Neural crest cell (in vitro differentiated cells): ENCODE measurements around the gene ERC2. TPM values are rescaled to one million over a fixed set of nuclear protein-coding genes. Genes with fewer than 3 reads are reported as not detected.

ENCODE experiments used
- DNase-seq: peaks from one replicate; pipeline ENCODE4 v3.0.0; 2021; ENCODE audit warnings: low read depth, mixed read lengths, low spot score
- H3K27ac Mint-ChIP-seq: one replicate; pipeline ENCODE4 v1.8.0; 2021; ENCODE audit warnings: mild to moderate bottlenecking, mixed read lengths; ENCODE audit not compliant: unreplicated experiment
- H3K27me3 Mint-ChIP-seq: 2 replicates; pipeline ENCODE4 v1.8.0; 2021; ENCODE audit warnings: low read depth, mild to moderate bottlenecking, mixed read lengths
- H3K36me3 Mint-ChIP-seq: 2 replicates; pipeline ENCODE4 v1.8.0; 2021; ENCODE audit warnings: low read depth, mild to moderate bottlenecking, mixed read lengths
- H3K4me1 Mint-ChIP-seq: 2 replicates; pipeline ENCODE4 v1.8.0; 2021; ENCODE audit warnings: mixed read lengths
- H3K4me3 Mint-ChIP-seq: one replicate; pipeline ENCODE4 v1.8.0; 2021; ENCODE audit warnings: mild to moderate bottlenecking, mixed read lengths
- H3K9me3 Mint-ChIP-seq: 2 replicates; pipeline ENCODE4 v1.8.0; 2021; ENCODE audit warnings: mixed read lengths
- total RNA-seq: library from RNA; stranded (reverse); gene quantifications from 2 replicates; pipeline ENCODE4 v1.2.1, GENCODE V29; 2021
- TF ChIP-seq, protein P1 (sequence below): fragments of 200-600 bp; sonication (generic); conservative IDR thresholded peaks from 2 replicates; pipeline ENCODE4 v1.5.0; 2021; ENCODE audit warnings: antibody characterized with exemption, mild to moderate bottlenecking

ERC2 gene
- total RNA-seq, 1 donor from 2014 or later: 13.5 TPM

DNA sequence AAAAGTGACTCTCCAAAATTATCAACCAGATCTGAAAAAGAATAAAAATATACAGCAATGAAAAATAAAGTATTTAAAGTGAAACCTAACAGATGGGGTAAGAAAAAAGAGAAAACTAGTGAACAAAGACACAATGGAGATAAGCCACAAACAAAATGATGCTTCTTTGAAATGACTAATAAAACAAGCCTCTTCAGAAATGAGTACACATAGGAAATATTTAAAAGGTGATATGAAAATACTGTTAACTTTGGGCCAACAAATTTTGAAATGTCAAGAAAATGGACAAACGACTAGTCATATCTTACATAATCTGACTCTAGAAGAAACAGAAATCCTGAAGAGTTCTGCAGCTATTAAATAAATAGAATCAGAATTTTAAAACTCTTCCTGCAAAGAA, 164.2 kb downstream of the ERC2 start:
- Mint-ChIP-seq H3K27me3 (no peaks in the 10 kb centered on the region), H3K4me1 (peaks cover 11% of the 10 kb centered on the region), H3K9me3 (no peaks in the 10 kb centered on the region), H3K27ac (no peak overlapping the region), H3K4me3 (no peak overlapping the region), H3K36me3 (no peaks in the 10 kb centered on the region)
- DNase-seq: no peak
- TF ChIP-seq, protein P1, sequence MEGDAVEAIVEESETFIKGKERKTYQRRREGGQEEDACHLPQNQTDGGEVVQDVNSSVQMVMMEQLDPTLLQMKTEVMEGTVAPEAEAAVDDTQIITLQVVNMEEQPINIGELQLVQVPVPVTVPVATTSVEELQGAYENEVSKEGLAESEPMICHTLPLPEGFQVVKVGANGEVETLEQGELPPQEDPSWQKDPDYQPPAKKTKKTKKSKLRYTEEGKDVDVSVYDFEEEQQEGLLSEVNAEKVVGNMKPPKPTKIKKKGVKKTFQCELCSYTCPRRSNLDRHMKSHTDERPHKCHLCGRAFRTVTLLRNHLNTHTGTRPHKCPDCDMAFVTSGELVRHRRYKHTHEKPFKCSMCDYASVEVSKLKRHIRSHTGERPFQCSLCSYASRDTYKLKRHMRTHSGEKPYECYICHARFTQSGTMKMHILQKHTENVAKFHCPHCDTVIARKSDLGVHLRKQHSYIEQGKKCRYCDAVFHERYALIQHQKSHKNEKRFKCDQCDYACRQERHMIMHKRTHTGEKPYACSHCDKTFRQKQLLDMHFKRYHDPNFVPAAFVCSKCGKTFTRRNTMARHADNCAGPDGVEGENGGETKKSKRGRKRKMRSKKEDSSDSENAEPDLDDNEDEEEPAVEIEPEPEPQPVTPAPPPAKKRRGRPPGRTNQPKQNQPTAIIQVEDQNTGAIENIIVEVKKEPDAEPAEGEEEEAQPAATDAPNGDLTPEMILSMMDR: no peak

DNA sequence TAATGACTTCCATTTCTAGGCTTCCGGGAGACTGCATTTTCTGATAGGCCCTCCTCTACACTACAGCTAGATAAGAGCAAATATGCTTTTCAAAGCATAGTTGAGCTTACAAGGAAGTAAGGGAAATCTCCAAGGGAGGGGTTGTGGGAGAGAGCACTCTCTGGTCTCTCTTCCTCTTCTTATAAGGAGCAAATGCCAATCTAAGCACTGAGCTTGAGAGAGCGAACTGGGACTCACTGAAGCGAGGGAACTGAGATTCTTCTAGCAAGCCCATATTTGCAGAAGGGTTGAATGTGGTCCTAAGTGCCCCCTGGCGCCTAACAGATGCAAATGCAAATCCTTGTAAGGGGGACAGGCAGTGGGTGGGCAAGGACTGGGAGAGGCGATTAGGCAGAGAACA, 164.8 kb downstream of the ERC2 start:
- Mint-ChIP-seq H3K27me3 (no peaks in the 10 kb centered on the region), H3K36me3 (no peaks in the 10 kb centered on the region), H3K4me1 (peaks cover 11% of the 10 kb centered on the region), H3K4me3 (no peak overlapping the region), H3K9me3 (no peaks in the 10 kb centered on the region), H3K27ac (no peak overlapping the region)
- TF ChIP-seq, protein P1: peak; percentile 66
- DNase-seq: peak; percentile 49

DNA sequence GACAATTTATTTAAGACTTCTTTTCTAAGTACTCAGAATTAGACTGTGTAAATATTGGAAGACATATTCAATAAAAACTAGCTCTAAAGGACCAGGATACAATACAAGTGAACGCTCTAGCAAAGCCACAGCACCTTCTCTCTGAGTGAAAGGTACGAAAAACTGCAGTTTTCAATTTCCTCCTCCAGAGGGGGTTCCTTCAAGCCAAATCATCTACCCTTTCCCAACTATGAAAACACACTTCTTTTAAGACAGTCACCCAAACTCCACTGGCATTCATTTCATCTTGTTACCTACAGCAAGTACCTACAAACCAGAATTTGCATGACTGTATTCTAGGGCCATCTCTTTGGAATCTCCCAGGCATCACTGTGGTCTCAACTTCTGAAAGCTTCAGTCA, 165.8 kb downstream of the ERC2 start:
- no peak for DNase-seq
- H3K4me1 Mint-ChIP-seq: peaks cover 11% of the 10 kb centered on the region
- H3K27me3 Mint-ChIP-seq: no peaks in the 10 kb centered on the region
- H3K36me3 Mint-ChIP-seq: peaks cover 2% of the 10 kb centered on the region
- H3K4me3 Mint-ChIP-seq: no peak overlapping the region
- peaks cover 4% of the 10 kb centered on the region for H3K9me3 Mint-ChIP-seq
- TF ChIP-seq, protein P1: peak; percentile 42
- H3K27ac Mint-ChIP-seq: no peak overlapping the region

DNA sequence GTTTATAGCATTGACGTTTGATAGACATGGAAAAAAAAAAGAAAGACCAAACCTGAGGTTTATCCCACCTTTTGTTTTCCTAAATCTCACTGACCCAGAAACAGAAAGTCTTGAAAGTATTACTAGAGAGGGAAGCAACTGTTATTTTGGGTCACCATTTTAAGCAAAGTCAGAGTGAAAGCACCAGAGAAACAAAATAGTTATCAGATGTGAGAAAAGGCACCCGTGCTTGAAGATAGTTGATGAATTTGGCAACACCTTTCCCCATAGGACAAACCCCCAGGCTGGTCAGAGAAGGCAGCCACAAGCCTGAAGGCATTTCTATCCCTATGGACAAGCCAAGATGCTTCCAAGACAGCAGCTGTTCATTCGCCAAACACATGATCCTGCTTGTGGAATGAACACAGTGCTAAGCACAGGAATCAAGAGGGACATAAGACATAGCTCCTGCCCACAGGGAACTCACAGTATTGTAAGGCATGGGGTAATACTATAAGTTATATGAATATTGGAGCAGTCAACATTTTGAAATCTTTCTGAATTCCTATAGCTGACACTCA, 170.9 kb downstream of the ERC2 start:
- TF ChIP-seq, protein P1: no peak
- no peak for DNase-seq
- H3K4me1 Mint-ChIP-seq: peaks cover 4% of the 10 kb centered on the region
- H3K27ac Mint-ChIP-seq: no peak overlapping the region
- no peak overlapping the region for H3K4me3 Mint-ChIP-seq
- peaks cover 13% of the 10 kb centered on the region for H3K36me3 Mint-ChIP-seq
- no peaks in the 10 kb centered on the region for H3K27me3 Mint-ChIP-seq
- peaks cover 4% of the 10 kb centered on the region for H3K9me3 Mint-ChIP-seq

DNA sequence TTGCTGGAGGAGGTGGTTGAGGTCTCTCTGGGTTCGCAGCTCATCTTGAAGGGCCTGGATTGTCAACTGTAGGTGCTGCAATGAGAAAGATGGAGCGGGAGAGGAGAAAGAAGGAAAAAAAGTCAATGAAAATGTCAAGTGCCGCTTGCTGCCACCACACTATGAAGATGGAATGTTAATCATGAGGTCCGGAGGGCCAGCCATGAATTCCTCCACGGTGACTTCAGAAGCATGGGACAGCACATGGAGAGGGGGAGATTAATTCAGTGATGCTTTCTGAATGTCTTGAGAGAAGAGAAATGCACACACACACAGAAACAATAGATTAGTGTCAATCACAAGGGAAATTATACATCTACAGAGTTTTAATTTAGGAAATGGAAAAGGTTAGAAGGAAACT, 171.9 kb downstream of the ERC2 start:
- TF ChIP-seq, protein P1: no peak
- no peak for DNase-seq
- no peak overlapping the region for H3K4me3 Mint-ChIP-seq
- H3K36me3 Mint-ChIP-seq: peaks cover 13% of the 10 kb centered on the region
- peaks cover 4% of the 10 kb centered on the region for H3K9me3 Mint-ChIP-seq
- H3K4me1 Mint-ChIP-seq: peaks cover 4% of the 10 kb centered on the region
- H3K27me3 Mint-ChIP-seq: no peaks in the 10 kb centered on the region
- no peak overlapping the region for H3K27ac Mint-ChIP-seq
